Ascending aorta (tissue), 2 donors: Measurements from ENCODE around the gene ERN1. TPM values are rescaled to one million over a fixed set of nuclear protein-coding genes. Genes with fewer than 3 reads are reported as not detected.

Source experiments
- DNase-seq, 2 donors: peaks; one replicate each; pipeline ENCODE4 v3.0.0-alpha.2; 2019; ENCODE audit warnings: low spot score in 2 of 2
- H3K27ac ChIP-seq, 2 donors: fragments of 200-600 bp; sonication (generic); one replicate each; pipeline ENCODE4 v1.5.1; 2016 to 2017; ENCODE audit warnings: mild to moderate bottlenecking in 1 of 2
- H3K27me3 ChIP-seq: fragments of 200-600 bp; sonication (generic); one replicate; pipeline ENCODE4 v1.5.1; 2017
- H3K36me3 ChIP-seq, 2 donors: fragments of 200-600 bp; sonication (generic); one replicate each; pipeline ENCODE4 v1.5.1; 2016
- H3K4me1 ChIP-seq, 2 donors: fragments of 200-600 bp; sonication (generic); one replicate each; pipeline ENCODE4 v1.5.1; 2016 to 2017; ENCODE audit warnings: mild to moderate bottlenecking in 1 of 2
- H3K4me3 ChIP-seq, 2 donors: fragments of 200-600 bp; sonication (generic); one replicate each; pipeline ENCODE4 v1.5.1; 2016 to 2017; ENCODE audit warnings: mild to moderate bottlenecking in 1 of 2
- H3K9me3 ChIP-seq, 2 donors: fragments of 200-600 bp; sonication (generic); one replicate each; pipeline ENCODE4 v1.5.1; 2016
- intact Hi-C: fragments of 100-400 bp; cut with DNase I; formaldehyde crosslinking; loops from one replicate; pipeline ENCODE4 v1.15.1; 2023
- total RNA-seq: library from RNA; depleted of rRNA; stranded (reverse); fragments of >200 nt; gene quantifications from one replicate; pipeline ENCODE4 v1.1.0, GENCODE V29; 2016
- TF ChIP-seq, protein P1 (sequence below), 3 experiments: fragments of 200-600 bp in 2 of 3; fragments of 450-650 bp in 1 of 3; sonication (generic) in 2 of 3; IDR thresholded peaks; one replicate each; pipeline ENCODE4 v1.5.1; 2016 to 2019; ENCODE audit warnings: antibody characterized with exemption in 3 of 3, mild to moderate bottlenecking in 1 of 3, moderate library complexity in 1 of 3

ERN1 gene
- total RNA-seq, 1 donor from 2014 or later, result 26.5 TPM

- H3K27ac ChIP-seq, result no peak overlapping the region
- intact Hi-C loops, result no loop called here
- peak in 1 of 2 donors; percentile 39 for DNase-seq
- H3K27me3 ChIP-seq, result no peaks in the 10 kb centered on the region
- no peaks in the 10 kb centered on the region for H3K4me1 ChIP-seq
- H3K9me3 ChIP-seq, result no peaks in the 10 kb centered on the region
- H3K4me3 ChIP-seq, result no peak overlapping the region
- H3K36me3 ChIP-seq, result no peaks in the 10 kb centered on the region
- TF ChIP-seq, protein P1, sequence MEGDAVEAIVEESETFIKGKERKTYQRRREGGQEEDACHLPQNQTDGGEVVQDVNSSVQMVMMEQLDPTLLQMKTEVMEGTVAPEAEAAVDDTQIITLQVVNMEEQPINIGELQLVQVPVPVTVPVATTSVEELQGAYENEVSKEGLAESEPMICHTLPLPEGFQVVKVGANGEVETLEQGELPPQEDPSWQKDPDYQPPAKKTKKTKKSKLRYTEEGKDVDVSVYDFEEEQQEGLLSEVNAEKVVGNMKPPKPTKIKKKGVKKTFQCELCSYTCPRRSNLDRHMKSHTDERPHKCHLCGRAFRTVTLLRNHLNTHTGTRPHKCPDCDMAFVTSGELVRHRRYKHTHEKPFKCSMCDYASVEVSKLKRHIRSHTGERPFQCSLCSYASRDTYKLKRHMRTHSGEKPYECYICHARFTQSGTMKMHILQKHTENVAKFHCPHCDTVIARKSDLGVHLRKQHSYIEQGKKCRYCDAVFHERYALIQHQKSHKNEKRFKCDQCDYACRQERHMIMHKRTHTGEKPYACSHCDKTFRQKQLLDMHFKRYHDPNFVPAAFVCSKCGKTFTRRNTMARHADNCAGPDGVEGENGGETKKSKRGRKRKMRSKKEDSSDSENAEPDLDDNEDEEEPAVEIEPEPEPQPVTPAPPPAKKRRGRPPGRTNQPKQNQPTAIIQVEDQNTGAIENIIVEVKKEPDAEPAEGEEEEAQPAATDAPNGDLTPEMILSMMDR (IDR thresholded peaks at IDR 0.05), result no peak
Observed at GRCh38 chr17:64004903-64005733, 124.8 kb downstream of the ERN1 start.

GRCh38 chr17:64004218-64004770 lies 125.7 kb downstream of the ERN1 start:
- intact Hi-C loops, result no loop called here
- DNase-seq, result peak in 1 of 2 donors; percentile 37
- Histone ChIP-seq H3K27me3 (no peaks in the 10 kb centered on the region), H3K9me3 (no peaks in the 10 kb centered on the region), H3K4me1 (no peaks in the 10 kb centered on the region), H3K4me3 (no peak overlapping the region), H3K36me3 (no peaks in the 10 kb centered on the region), H3K27ac (no peak overlapping the region)
- TF ChIP-seq, protein P1 (IDR thresholded peaks at IDR 0.05), result no peak

DNA sequence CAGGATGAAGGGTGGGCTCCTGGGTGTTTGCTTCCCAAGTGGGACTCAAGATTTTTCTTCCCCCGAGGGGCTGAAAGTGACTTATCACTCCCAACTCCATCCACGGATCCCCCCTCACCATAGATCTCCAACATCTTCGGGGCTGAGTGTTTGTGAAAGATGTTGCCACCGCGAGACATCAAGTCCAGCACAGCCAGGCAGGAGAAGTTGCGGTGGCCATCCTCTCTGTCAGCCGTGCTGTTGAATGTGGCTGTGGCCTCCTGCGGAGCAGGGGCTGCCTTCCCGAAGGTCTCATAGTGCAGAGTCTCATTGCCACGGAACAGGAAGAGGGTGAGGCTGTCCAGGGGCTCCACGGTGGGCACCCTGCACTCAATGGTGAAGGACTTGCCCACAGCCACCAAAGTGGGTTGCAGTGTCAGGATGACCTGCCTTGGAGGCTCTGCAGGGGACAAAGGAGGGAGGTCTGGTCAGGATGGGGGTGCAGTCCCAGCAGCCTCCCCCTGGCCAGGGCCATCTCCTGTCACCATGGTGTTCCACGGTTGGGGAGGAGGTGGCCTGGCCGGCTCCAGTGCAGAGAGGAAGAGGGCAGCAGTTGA lies 126.3 kb downstream of the ERN1 start:
- DNase-seq, result peak in 1 of 2 donors; percentile 55
- Histone ChIP-seq H3K27me3 (peaks cover 2% of the 10 kb centered on the region), H3K9me3 (no peaks in the 10 kb centered on the region), H3K4me3 (no peak overlapping the region), H3K36me3 (no peaks in the 10 kb centered on the region), H3K27ac (no peak overlapping the region), H3K4me1 (peaks cover 0 to 3% of the 10 kb centered on the region in 2 donors)
- intact Hi-C loops, result no loop called here
- TF ChIP-seq, protein P1 (IDR thresholded peaks at IDR 0.05), result no peak

DNA sequence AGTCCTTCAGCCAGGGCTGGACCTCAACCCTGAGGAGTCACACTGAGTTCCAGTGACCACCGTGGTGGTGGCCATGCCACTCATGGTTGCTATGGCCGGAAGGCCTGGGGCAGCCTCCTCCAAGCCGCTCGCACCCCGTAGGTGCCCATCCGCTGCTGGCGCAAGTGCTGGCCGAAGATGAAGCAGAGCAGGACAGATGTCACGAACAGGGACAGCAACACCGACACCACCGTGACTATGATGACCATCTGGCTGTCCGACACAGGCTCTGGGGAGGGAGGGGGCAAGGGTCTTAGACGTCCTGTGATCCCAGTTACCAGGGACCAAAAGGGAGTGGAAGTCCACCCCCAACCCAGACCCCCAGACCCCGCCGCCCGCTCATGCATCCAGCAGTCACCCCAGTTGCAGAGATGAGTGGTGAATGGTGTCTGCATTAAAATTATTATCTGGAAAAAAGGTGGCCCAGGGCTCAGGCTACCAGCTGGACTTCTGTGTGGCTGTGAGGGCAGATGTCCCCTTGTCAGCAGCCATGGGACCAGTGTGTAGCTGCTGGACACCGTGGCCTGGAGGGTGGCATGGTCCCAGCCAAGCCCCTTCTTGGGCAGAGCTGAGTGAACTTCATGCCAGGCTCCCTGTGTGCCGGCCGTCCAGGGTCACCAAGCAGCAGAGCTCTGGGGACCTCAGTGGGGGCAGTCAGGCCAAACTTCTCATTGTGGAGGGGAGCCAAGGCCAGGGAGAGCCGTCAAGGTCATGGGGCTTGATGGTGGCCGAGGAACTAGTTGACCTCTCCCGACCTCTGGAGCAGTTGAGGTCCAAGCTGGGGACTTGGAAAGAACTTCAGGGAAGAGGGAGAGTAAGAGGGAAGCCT lies 127.1 kb downstream of the ERN1 start:
- H3K4me1 ChIP-seq, result peaks cover 0 to 9% of the 10 kb centered on the region in 2 donors
- DNase-seq, result peak in 1 of 2 donors; percentile 50
- intact Hi-C loops, result no loop called here
- H3K4me3 ChIP-seq, result no peak overlapping the region
- H3K36me3 ChIP-seq, result no peaks in the 10 kb centered on the region
- peaks cover 8% of the 10 kb centered on the region for H3K27me3 ChIP-seq
- no peaks in the 10 kb centered on the region for H3K9me3 ChIP-seq
- H3K27ac ChIP-seq, result no peak overlapping the region
- TF ChIP-seq, protein P1 (IDR thresholded peaks at IDR 0.05), result no peak

DNA sequence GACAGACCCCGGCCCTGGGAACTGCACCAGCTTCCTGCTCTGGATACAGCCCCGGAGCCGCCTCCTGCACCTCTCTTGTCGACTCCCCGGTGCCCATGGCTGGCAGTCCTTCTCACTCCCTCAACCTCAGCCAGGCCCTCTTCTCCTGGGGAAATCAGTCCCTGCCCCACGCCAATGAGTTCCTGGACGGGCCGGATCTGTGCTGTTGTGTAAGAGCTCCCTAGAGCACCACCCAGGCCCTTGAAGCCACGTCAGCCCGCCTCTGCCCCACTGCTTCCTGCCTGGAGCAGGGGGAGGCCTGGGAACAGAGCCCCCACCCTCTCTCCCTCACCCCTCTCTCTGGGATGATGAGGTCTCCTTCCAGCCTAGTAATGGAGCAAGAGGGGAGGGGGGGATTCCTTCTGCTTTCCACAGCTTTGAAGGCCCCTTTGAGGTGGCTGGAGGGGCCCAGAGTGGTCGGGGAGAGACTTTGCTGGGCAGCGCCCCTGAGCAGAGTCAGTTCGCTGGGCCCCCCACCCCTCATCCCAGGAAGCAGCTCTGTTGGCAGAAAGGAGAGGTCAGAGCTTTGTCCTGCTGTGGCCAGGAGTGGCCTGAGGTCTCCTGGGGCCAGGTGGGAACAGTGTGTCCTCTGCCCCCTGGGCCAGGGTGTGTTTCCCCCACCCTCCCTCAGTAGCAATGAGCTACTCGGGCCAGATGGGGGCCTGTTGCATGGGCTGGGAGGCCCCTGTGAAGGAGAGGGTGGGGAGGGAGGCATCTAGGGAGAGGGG lies 128.0 kb downstream of the ERN1 start:
- Histone ChIP-seq H3K27me3 (peaks cover 8% of the 10 kb centered on the region), H3K9me3 (no peaks in the 10 kb centered on the region), H3K4me3 (no peak overlapping the region), H3K4me1 (peaks cover 0 to 12% of the 10 kb centered on the region in 2 donors), H3K36me3 (no peaks in the 10 kb centered on the region), H3K27ac (peak overlapping the region in 1 of 2 donors; percentile 48)
- TF ChIP-seq, protein P1 (IDR thresholded peaks at IDR 0.05), result no peak
- intact Hi-C loops, result no loop called here
- DNase-seq, result peak in 1 of 2 donors; percentile 79
